GM08714 (cell line): ENCODE results near the gene RCC1.
"Not testable (repeated sequence)": the region's sequence is repeated elsewhere in the genome, so short reads cannot be mapped to it uniquely, and the experiment has no call there.

ENCODE experiments used
- H3K4me3 ChIP-seq: fragments of 200-500 bp; sonication (Bioruptor generic); 2 replicates; pipeline ENCODE4 v1.5.1; 2014; ENCODE audit warnings: mild to moderate bottlenecking, low read length, inconsistent platforms
- ZNF274 ChIP-seq: IDR thresholded peaks from 2 replicates; pipeline ENCODE4 v1.6.1; 2012; ENCODE audit warnings: mild to moderate bottlenecking, low read depth, low read length

Gene RCC1, protein sequence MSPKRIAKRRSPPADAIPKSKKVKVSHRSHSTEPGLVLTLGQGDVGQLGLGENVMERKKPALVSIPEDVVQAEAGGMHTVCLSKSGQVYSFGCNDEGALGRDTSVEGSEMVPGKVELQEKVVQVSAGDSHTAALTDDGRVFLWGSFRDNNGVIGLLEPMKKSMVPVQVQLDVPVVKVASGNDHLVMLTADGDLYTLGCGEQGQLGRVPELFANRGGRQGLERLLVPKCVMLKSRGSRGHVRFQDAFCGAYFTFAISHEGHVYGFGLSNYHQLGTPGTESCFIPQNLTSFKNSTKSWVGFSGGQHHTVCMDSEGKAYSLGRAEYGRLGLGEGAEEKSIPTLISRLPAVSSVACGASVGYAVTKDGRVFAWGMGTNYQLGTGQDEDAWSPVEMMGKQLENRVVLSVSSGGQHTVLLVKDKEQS

DNA sequence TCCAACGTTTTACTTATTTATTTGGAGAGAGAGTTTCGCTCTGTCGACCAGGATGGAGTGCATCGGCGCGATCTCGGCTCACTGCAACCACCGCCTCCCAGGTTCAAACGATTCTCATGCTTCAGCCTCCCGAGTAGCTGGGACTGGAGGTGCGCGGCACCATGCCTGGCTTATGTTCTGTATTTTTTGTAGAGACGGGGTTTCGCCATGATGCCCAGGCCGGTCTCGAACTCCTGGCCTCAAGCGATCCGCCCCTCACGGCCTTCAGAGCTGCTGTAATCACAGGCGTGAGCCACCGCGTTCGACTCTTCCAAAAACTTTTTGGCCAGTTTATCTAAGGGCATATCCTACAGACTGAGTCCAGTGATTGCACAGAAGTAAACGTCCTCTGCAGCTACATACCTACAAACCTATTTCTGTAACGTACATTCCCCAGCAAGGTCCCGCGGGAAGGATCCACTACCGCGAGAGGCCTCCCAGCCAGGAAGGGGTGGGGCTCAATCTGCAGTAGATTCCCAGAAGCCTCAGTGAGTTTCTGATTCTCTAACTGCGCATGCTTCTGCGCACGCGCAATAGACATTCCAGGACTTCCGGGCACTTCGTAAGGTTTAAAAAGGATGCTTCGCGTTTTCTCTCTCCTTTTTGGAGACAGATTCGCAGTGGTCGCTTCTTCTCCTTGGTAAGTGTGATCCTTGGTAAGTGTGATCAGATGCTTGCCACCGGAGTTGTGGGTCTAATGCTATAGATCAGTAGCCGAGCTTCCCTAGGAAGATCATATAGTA is at the start of gene RCC1:
Gene RCC1 (plus strand): TSS at position 638 of the 782 bp plus-strand sequence. CDS start 23,824 bp downstream, outside the sequence.
- TF ChIP-seq ZNF274 = no peak
- H3K4me3 ChIP-seq = peak within 1 kb of the TSS; percentile 99

DNA sequence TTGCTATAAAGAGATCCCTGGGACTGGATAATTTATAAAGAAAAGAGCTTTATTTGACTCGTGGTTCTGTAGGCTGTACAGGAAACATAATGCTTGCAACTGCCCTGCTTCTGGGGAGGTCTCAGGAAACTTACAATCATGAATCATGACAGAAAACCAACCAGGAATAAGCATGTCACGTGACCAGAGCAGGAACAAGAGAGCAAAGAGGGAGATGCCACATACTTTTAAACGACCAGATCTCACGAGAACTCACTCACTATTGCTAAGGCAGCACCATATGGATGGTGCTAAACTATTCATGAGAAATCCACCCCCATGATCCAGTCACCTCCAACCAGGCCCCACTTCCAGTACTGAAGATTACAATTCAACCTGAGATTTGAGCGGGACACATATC is 49.8 kb upstream of the RCC1 start:
- no peak for TF ChIP-seq ZNF274
- no peak overlapping the region for H3K4me3 ChIP-seq

DNA sequence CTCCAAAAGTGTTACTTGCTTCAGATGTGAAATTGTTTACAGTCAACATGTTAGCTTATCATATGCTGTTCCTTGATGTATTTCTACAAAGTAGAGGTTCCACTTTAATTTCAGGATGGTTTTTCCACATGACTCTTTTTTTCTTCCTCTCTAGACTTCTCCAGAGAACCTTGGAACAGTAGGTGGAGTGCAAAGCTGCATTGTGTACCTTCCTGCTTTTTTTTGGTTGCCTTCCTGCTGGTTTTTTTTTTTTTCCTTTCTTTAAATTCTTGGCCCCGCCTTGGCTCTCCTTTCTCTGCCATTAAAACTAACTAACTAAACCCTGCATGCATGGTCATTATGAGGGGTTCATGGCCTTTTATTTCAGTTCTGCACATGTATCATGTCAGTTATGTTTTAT is 48.2 kb upstream of the RCC1 start:
- no peak for TF ChIP-seq ZNF274
- H3K4me3 ChIP-seq = no peak overlapping the region

DNA sequence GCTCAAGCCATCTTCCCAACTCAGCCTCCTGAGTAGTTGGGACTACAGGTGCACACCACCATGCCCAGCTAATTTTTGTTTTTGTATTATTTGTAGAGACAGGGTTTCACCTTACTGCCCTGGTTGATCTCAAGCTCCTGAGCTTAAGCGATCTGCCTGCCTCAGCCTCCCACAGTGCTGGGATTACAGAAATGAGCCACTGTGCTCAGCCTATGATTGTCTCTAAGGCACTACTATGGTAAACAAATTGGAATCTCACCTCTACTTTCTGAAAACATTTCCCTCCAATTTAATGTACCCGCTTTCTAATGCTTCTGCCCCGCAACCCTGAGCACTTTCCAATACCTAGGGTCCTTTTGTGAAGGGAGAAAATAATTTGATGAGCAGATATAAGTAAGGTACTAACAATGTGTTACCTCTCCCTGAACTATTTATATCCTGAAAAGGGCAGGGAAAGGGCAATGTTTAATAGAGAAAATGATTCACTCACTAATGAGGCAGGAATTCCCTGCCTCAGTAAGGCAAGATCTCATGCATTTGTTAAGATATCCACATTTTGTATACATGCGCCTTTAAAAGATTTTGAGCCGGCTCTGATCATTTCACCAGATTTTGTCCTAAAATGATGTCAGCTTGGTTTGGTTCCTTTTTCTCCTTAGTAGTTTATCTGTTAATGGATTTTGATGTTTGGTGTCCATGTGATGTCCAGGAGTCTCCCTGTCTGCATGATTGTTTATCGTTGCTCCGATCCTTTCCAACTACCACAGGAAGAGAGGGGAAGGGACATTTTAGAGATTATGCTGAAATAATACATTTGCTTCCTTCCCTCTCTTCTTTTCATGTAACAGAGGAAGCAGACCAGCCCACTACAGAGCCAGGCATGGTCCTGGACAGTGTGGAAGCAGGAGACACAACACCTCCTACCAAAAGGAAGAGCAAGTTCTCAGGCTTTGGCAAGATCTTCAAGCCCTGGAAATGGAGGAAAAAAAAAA is 47.3 kb upstream of the RCC1 start:
- TF ChIP-seq ZNF274 = no peak
- no peak overlapping the region for H3K4me3 ChIP-seq

DNA sequence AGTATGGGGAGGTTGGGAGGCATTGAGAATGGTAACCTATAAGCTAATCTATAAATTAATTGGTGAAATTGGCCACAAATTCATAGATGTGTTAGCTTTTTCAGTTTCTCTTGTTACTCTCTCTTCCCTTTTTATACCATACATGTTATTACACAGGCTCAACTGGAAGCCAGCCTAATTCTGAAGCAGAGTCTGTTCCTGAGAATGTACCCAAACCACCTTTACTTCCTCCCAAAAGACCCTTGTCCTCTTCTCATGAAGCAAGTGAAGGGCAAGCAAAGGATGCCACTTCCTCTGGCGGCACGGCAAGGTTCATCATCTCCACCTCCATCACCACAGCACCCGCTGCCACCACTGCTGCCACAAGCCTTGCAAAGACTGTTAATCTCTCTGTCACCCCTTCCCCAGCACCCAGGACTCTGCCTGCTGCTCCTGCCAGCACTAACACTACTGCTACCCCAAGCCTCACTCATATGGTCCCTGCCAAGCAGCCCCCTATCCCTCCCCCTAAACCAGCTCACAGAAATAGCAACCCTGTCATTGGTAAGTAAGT is 39.5 kb upstream of the RCC1 start:
- no peak overlapping the region for H3K4me3 ChIP-seq
- no peak for TF ChIP-seq ZNF274

DNA sequence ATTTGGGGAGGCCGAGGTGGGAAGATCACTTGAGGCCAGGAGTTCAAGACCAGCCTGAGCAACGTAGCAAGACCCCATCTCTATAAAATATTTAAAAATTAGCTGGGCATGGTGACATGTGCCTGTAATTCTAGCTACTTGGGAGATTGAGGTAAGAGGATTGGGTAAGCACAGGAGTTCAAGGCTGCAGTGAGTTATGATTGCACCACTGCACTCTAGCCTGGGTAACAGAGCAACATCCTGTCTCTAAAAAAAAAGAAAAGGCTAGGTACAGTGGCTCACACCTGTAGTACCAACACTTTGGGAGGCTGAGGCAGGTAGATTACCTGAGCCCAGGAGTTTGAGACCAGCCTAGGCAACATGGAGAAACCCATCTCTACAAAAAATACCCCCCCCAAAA is 35.7 kb upstream of the RCC1 start:
- TF ChIP-seq ZNF274 = no peak
- no peak overlapping the region for H3K4me3 ChIP-seq

DNA sequence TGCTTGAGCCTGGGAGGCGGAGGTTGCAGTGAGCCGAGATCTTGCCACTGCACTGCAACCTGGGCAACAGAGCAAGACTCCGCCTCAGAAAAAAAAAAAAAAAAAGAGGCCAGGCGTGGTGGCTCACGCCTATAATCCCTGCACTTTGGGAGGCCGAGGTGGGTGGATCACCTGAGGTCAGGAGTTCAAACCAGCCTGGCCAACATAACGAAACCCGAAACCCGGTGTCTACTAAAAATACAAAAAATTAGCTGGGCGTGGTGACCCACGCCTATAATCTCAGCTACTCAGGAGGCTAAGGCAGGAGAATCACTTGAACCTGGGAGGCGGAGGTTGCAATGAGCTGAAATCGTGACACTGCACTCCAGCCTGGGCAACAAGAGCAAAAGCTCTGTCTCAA is 26.3 kb upstream of the RCC1 start:
- not testable (repeated sequence) for H3K4me3 ChIP-seq

DNA sequence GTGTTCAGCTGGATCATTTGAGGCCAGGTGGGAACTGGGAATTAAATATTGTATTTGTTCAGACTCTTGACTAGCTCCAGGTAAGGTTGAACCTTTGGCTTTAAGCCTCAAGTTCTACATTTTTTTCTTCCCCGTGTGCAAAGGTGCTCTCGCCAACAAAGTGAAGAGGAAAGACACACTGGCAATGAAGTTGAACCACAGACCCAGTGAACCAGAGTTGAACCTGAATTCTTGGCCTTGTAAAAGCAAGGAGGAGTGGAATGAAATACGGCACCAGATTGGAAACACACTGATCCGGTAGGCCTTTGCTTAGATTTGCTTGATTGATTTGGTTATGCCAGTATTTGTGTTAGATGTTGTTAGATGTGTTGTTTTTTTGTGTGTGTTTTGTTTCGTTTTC is 25.5 kb upstream of the RCC1 start:
- no peak for TF ChIP-seq ZNF274
- no peak overlapping the region for H3K4me3 ChIP-seq

DNA sequence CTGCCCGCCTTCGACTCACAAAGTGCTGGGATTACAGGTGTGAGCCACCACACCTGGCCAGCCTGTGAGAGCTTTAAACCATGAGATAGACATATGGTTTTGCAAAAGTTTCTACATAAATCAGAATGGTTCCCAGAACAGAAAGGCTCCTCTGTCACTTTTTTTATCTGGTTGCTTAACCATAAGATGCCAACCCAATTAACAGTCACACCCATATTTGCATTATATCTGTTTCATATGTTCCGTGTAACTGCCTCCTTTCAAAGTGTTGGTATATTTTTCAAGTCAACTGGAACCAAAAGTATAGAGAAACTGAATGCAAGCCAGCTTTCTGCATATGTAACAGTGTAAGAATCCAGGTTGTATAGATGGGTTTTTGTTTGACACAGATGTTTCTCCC is 23.7 kb upstream of the RCC1 start:
- no peak overlapping the region for H3K4me3 ChIP-seq
- TF ChIP-seq ZNF274 = no peak

DNA sequence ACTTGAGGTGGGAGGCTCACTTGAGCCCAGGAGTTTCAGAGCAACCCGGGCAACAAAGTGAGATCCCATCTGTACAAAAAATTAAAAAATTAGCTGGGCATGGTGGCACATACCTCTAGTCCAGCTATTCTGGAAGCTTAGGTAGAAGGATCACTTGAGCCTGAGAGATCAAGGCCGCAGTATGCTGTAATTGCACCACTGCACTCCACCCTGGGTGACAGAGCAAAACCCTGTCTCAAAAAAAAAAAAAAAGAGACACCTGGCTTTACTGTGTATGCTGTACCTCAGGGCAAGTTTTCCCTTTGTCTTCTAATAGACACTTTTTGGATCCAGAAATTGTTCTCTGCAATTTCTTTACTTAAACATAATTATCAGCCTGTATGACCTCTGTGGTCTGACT is 23.1 kb upstream of the RCC1 start:
- TF ChIP-seq ZNF274 = no peak
- no peak overlapping the region for H3K4me3 ChIP-seq

DNA sequence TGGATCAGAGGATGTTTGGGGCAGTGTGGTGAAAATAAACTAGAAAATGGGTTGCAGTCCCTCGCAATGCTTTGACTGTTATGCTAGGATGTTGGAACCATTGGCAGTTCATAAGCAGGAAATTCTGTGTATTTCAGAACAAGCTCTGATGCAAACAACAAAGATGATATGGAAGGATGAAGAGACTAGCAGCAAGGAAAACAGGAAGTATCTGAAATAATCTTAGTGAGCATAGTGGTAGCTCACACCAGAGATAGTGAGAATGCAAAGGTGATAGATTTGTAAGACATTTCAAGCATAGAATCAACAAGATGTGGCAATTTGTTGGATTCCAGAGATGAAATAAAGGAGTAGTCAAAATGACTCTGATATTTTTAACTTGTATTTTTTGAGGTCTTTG is 11.1 kb upstream of the RCC1 start:
- no peak for TF ChIP-seq ZNF274
- H3K4me3 ChIP-seq = no peak overlapping the region

DNA sequence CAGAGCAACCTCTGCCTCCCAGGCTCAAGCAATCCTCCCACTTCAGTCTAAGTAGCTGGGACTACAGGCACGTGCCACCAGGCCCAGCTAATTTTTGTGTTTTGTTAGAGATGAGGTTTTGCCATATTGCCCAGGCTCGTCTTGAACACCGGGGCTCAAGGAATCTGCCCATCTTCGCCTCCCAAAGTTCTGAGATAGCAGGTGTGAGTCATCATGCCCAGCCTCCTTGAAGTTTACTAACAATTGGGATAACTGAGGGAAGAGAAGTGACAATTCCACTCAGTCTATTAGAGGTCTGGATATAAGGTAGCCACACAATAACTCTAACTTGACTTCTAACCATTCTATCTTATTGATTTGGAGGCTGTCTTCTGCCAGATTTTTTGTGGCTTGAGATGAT is 6.3 kb upstream of the RCC1 start:
- H3K4me3 ChIP-seq = no peak overlapping the region
- TF ChIP-seq ZNF274 = no peak

DNA sequence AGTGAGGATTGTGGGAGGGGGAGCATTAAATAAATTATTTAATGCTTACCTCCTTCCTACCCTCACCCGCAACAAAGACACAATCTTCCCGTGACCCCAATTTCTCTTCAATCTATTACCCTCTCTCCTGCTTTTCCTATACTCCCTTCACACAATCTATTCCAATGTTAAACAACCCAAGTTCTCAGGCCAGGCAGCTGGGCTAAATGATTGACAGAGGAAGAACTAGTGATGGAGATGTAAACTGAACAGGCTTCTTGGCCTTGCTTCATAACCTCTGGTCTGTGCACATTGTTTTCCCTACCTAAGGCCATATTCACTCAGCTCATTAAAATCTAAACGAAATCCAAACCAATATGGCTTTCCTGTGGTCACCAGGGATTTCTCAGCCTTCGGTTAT is 3.9 kb upstream of the RCC1 start:
- no peak overlapping the region for H3K4me3 ChIP-seq
- TF ChIP-seq ZNF274 = no peak

DNA sequence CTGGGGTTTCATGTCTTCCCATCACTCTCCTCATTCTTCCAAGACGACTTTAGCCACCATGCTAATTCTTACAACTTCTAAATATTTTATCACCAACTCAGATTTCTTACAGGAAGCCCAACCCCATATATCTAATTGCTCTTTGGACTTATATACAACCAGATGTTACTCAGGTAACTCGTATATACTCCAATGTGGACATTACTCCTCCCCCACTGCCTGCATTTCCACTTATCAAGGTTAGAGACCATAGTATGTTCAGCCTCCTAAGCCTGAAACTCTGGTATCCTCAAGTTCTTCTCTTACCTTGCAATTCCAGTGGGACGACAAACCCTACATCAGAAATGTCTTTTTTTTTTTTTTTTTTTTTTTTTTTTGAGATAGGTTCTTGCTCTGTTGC is 2.7 kb upstream of the RCC1 start:
- H3K4me3 ChIP-seq = no peak overlapping the region

More for the DNA sequence above, 2.7 kb upstream of the RCC1 start:
- TF ChIP-seq ZNF274 = no peak
